SK-N-SH (cell line): ENCODE measurements around the gene PPP1R10. TPM values are rescaled to one million over a fixed set of nuclear protein-coding genes. Genes with fewer than 3 reads are reported as not detected.

Source experiments
- CTCF ChIA-PET: fragments of 300-600, 350-600 bp; formaldehyde crosslinking; extraction: SDS; loops from one replicate; lab custom pipeline; 2021; lab: Yijun Ruan, JAX
- POLR2A ChIA-PET: fragments of 350-600 bp; sonication (Branson Sonifier 250); formaldehyde crosslinking; extraction: SDS; loops from one replicate; lab custom pipeline; 2020; ENCODE audit warnings: antibody characterized with exemption, inconsistent platforms; lab: Yijun Ruan, JAX
- DNase-seq: peaks from one replicate; pipeline ENCODE4 v3.0.0; 2012
- H2AFZ ChIP-seq: fragments of 200-600 bp; sonication (generic); 2 replicates; pipeline ENCODE4 v1.8.1; 2016; ENCODE audit warnings: antibody characterized with exemption, mild to moderate bottlenecking, low read depth
- H3F3A ChIP-seq: fragments of 200-600 bp; sonication (generic); replicated peaks from 2 replicates; pipeline ENCODE3; 2016; ENCODE audit warnings: antibody characterized with exemption, mild to moderate bottlenecking; ENCODE audit not compliant: insufficient read depth
- H3K27ac ChIP-seq, 2 experiments: fragments of 200-500 bp in 1 of 2; fragments of 200-600 bp in 1 of 2; sonication (Bioruptor generic) in 1 of 2; sonication (generic), shearing (Covaris generic) in 1 of 2; 2 replicates each; pipeline versions ENCODE4 v1.5.1 to v1.6.1; 2014 to 2016; ENCODE audit warnings: low read depth in 2 of 2, inconsistent platforms in 1 of 2, low read length in 1 of 2, mild to moderate bottlenecking in 1 of 2, mixed read lengths in 1 of 2
- H3K27me3 ChIP-seq: fragments of 200-600 bp; sonication (generic), shearing (Covaris generic); 2 replicates; pipeline ENCODE4 v1.6.1; 2016; ENCODE audit warnings: mixed run types; ENCODE audit not compliant: insufficient read depth
- H3K36me3 ChIP-seq, 2 experiments: fragments of 200-500 bp in 1 of 2; fragments of 200-600 bp in 1 of 2; sonication (Bioruptor generic) in 1 of 2; sonication (generic) in 1 of 2; replicated peaks in 1 of 2; 2 replicates each; pipeline versions ENCODE3 to v1.5.1; 2014 to 2016; ENCODE audit warnings: low read length in 1 of 2, mild to moderate bottlenecking in 1 of 2; ENCODE audit not compliant: insufficient read depth in 2 of 2, control insufficient read depth in 1 of 2
- H3K4me1 ChIP-seq, 2 experiments: fragments of 200-500 bp in 1 of 2; fragments of 200-600 bp in 1 of 2; sonication (Bioruptor generic) in 1 of 2; sonication (generic), shearing (Covaris generic) in 1 of 2; 2 replicates each; pipeline versions ENCODE4 v1.5.1 to v1.6.1; 2014 to 2016; ENCODE audit warnings: low read depth in 1 of 2, low read length in 1 of 2, mixed run types in 1 of 2; ENCODE audit not compliant: insufficient read depth in 2 of 2, control insufficient read depth in 1 of 2
- H3K4me2 ChIP-seq: fragments of 200-600 bp; sonication (generic), shearing (Covaris generic); 2 replicates; pipeline ENCODE4 v1.6.1; 2017; ENCODE audit warnings: mixed run types
- H3K4me3 ChIP-seq, 2 experiments: fragments of 200-500 bp in 1 of 2; fragments of 200-600 bp in 1 of 2; sonication (Bioruptor generic) in 1 of 2; sonication (generic), shearing (Covaris generic) in 1 of 2; 2 replicates each; pipeline versions ENCODE4 v1.5.1 to v1.8.1; 2014 to 2016; ENCODE audit warnings: low read depth in 2 of 2, inconsistent platforms in 1 of 2, low read length in 1 of 2, mild to moderate bottlenecking in 1 of 2, mixed read lengths in 1 of 2, moderate library complexity in 1 of 2
- H3K79me2 ChIP-seq: fragments of 200-600 bp; sonication (generic); 2 replicates; pipeline ENCODE4 v1.8.1; 2017; ENCODE audit warnings: mild to moderate bottlenecking; ENCODE audit not compliant: insufficient read depth
- H3K9ac ChIP-seq: fragments of 200-600 bp; sonication (generic); 2 replicates; pipeline ENCODE4 v1.6.1; 2017; ENCODE audit warnings: mixed run types
- H3K9me2 ChIP-seq: fragments of 200-600 bp; sonication (generic); 2 replicates; pipeline ENCODE4 v1.6.1; 2017; ENCODE audit warnings: mixed run types
- H3K9me3 ChIP-seq: fragments of 200-600 bp; sonication (generic); 2 replicates; pipeline ENCODE4 v1.6.1; 2017; ENCODE audit warnings: mixed run types, mild to moderate bottlenecking, moderate library complexity
- H4K20me1 ChIP-seq: fragments of 200-600 bp; sonication (generic); 2 replicates; pipeline ENCODE4 v1.6.1; 2017; ENCODE audit warnings: mild to moderate bottlenecking, mixed run types; ENCODE audit not compliant: insufficient read depth
- CHD2 ChIP-seq: fragments of 150-350 bp; IDR thresholded peaks from 2 replicates; pipeline ENCODE4 v1.6.1; 2018; ENCODE audit warnings: low read length; ENCODE audit not compliant: partially characterized antibody
- CTCF ChIP-seq: fragments of 200-600 bp; sonication (generic); IDR thresholded peaks from 2 replicates; pipeline ENCODE4 v1.6.1; 2017; ENCODE audit warnings: antibody characterized with exemption, mild to moderate bottlenecking, moderate library complexity
- ELF1 ChIP-seq: IDR thresholded peaks from 2 replicates; pipeline ENCODE4 v1.4.0; 2012
- EZH2phosphoT487 ChIP-seq: fragments of 200-600 bp; sonication (generic); IDR thresholded peaks from 2 replicates; pipeline ENCODE4 v1.6.1; 2017; ENCODE audit warnings: low read depth, mixed run types, mild to moderate bottlenecking, antibody characterized with exemption, moderate library complexity, borderline replicate concordance
- FOXM1 ChIP-seq: IDR thresholded peaks from 2 replicates; pipeline ENCODE4 v1.4.0; 2012; ENCODE audit warnings: low read depth, mild to moderate bottlenecking
- GATA2 ChIP-seq: sonication (generic); formaldehyde crosslinking; IDR thresholded peaks from 2 replicates; pipeline ENCODE4 v1.5.0; 2020; ENCODE audit warnings: mild to moderate bottlenecking, missing genetic modification reagents
- MEF2A ChIP-seq: IDR thresholded peaks from 2 replicates; pipeline ENCODE4 v1.4.0; 2012; ENCODE audit warnings: low read depth, borderline replicate concordance
- MXI1 ChIP-seq: IDR thresholded peaks from 2 replicates; pipeline ENCODE4 v1.6.1; 2012; ENCODE audit warnings: mild to moderate bottlenecking, low read depth, low read length, improper control_type of control experiment
- TAF1 ChIP-seq: IDR thresholded peaks from 2 replicates; pipeline ENCODE4 v1.6.1; 2012; ENCODE audit warnings: low read depth, mild to moderate bottlenecking, low read length, moderate library complexity, borderline replicate concordance
- ZBTB33 ChIP-seq: IDR thresholded peaks from 2 replicates; pipeline ENCODE4 v1.4.0; 2012; ENCODE audit warnings: low read depth, borderline replicate concordance
- WGBS: methylation state at CpG from one replicate; pipeline ENCODE4 v1.1.6; 2017; ENCODE audit warnings: low lambda C conversion rate; 5-methylcytosine and 5-hydroxymethylcytosine counted together
- polyA plus RNA-seq, 3 experiments: library from polyadenylated mRNA; depleted of rRNA; stranded (reverse); fragments of >200 nt; gene quantifications; 2 replicates each; pipeline ENCODE4 v1.2.3, GENCODE V29; 2012

Gene PPP1R10
- polyA plus RNA-seq, 1 of the 3 experiments (the other 2 are of a cell fraction), result 16.8 TPM

GRCh38 chr6:30626484-30627366 is 9.7 kb upstream of the PPP1R10 start, which contains the start of gene ATAT1 (continued):
- TF ChIP-seq ZBTB33, result peak; percentile 34; the same call in 1 of the 2 replicates
- peak; percentile 55 for TF ChIP-seq CTCF
- no peak for TF ChIP-seq GATA2 (CRISPR knock-in tag)
- TF ChIP-seq EZH2phosphoT487, result no peak
- peak; percentile 32 for TF ChIP-seq CHD2

GRCh38 chr6:30625511-30625910 is 8.5 kb upstream of the PPP1R10 start:
- H3F3A ChIP-seq, result peaks cover 18% of the 10 kb centered on the region
- no peaks in the 10 kb centered on the region for H3K27me3 ChIP-seq
- DNase-seq, result no peak
- peaks cover 9 to 12% of the 10 kb centered on the region in 2 experiments; a peak in 2 of 4 replicates for H3K4me1 ChIP-seq
- TF ChIP-seq TAF1, result no peak
- no peak for TF ChIP-seq MEF2A
- no peak for TF ChIP-seq FOXM1
- no peak for TF ChIP-seq MXI1
- TF ChIP-seq ELF1, result no peak
- WGBS, result 94% methylated on average over 8 of the region's 8 CpGs
- ChIA-PET CTCF (interaction anchor here (1.0 to 1.7 kb wide), 5 partner anchors 15 to 454 kb away, joined by 3 to 5 read pairs (median 3); no protein-coding TSS in a partner anchor), POLR2A (interaction anchor here (1.5 kb wide), 2 partner anchors 8 to 10 kb away, joined by 12 to 14 read pairs; partner anchors contain the start of genes MRPS18B and PPP1R10)
- no peak overlapping the region for H3K27ac ChIP-seq
- peaks cover 35% of the 10 kb centered on the region for H3K79me2 ChIP-seq
- no peaks in the 10 kb centered on the region for H3K9me3 ChIP-seq
- H4K20me1 ChIP-seq, result no peaks in the 10 kb centered on the region
- no peak overlapping the region for H3K4me2 ChIP-seq
- no peak overlapping the region for H2AFZ ChIP-seq
- H3K36me3 ChIP-seq, result peaks cover 28 to 65% of the 10 kb centered on the region in 2 experiments
- H3K4me3 ChIP-seq, result no peak overlapping the region
- H3K9ac ChIP-seq, result no peak overlapping the region
- H3K9me2 ChIP-seq, result no peaks in the 10 kb centered on the region
